ENCODE measurements around the gene LMBR1L.

- no peak for TF ChIP-seq CTCF (IDR thresholded peaks at IDR 0.05)
- no peak for TF ChIP-seq POLR2A (IDR thresholded peaks at IDR 0.05)
- no peak for TF ChIP-seq POLR2AphosphoS5 (IDR thresholded peaks at IDR 0.05)
These were observed 16.5 kb upstream of the LMBR1L start for GRCh38 chr12:49126852-49127763.

Data from breast epithelium (tissue), 3 donors.